Suprapubic skin (tissue), 4 donors: ENCODE measurements around the gene IGFBP7.

ENCODE experiments used
- CTCF ChIP-seq, 2 donors: fragments of 200-600 bp in 1 of 2; fragments of 450-650 bp in 1 of 2; sonication (generic) in 1 of 2; IDR thresholded peaks; one replicate each; pipeline ENCODE4 v1.5.1; 2016 to 2019; ENCODE audit warnings: antibody characterized with exemption in 2 of 2, mild to moderate bottlenecking in 1 of 2, moderate library complexity in 1 of 2
- EP300 ChIP-seq: sonication (generic); formaldehyde crosslinking; IDR thresholded peaks from one replicate; pipeline ENCODE4 v1.6.1; 2017; ENCODE audit warnings: antibody characterized with exemption
- POLR2AphosphoS5 ChIP-seq, 3 donors: sonication (generic); formaldehyde crosslinking; IDR thresholded peaks; one replicate each; pipeline ENCODE4 v1.6.1; 2017; ENCODE audit warnings: antibody characterized with exemption in 3 of 3

GRCh38 chr4:57109411-57109846, 756 bp downstream of the IGFBP7 start:
- no peak for TF ChIP-seq EP300
- no peak for TF ChIP-seq CTCF (IDR thresholded peaks at IDR 0.05)
- TF ChIP-seq POLR2AphosphoS5 (IDR thresholded peaks at IDR 0.05), result no peak
